ENCODE measurements around the gene IPO13.
A peak's percentile ranks its signal among the peaks of the same experiment; 100 is the strongest.

GRCh38 chr1:43934101-43934985 is 12.4 kb upstream of the IPO13 start:
- TF ChIP-seq POLR2A (IDR thresholded peaks at IDR 0.05): no peak
- peak; percentile 85 to 93 (median 90) for TF ChIP-seq CTCF (IDR thresholded peaks at IDR 0.05)
